ENCODE measurements around the gene HOXD9.

DNA sequence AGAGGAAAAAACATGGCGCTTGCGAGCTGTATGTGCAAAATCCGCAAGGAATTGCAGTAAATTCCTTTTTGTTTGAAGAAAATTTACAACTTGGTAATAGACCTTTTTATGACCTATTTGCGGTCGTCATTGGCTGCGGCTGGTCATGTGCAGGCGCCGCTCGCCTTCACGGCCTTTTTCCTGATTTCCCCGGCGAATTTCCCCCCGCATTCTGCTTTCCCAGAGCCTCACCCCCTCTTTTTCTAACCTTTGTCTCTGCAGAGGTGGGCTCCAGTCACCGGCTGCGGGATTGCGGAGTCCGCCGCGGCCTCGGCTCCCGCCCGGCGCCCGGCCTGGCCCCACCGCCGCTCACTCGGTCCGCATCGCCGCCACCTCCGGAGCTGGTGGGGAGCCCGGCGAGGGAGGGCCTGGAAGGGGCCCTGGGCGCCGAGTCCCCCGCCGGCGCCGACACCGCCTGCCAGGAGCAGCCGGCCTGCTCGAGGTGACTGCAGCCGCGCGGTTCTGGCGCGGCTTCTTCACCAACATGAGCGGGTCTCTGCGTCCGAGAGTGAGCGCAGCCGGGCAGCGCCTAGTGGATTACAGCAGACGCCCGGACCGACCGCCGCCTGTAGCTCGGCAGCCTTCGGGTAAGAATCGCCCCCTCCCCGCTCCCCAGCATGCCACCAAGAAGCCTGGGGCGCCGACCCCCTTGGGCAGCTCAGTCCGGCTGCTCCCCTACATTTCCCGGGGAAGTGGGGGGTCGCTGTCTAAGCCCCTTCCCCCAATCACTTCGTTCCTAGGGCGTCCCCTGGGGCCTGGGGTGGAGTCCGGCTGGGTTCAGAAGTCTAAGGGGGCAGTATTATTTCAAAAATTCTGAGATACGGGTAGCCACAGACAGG, 14.1 kb downstream of the HOXD9 start:
- TF ChIP-seq, protein P1, sequence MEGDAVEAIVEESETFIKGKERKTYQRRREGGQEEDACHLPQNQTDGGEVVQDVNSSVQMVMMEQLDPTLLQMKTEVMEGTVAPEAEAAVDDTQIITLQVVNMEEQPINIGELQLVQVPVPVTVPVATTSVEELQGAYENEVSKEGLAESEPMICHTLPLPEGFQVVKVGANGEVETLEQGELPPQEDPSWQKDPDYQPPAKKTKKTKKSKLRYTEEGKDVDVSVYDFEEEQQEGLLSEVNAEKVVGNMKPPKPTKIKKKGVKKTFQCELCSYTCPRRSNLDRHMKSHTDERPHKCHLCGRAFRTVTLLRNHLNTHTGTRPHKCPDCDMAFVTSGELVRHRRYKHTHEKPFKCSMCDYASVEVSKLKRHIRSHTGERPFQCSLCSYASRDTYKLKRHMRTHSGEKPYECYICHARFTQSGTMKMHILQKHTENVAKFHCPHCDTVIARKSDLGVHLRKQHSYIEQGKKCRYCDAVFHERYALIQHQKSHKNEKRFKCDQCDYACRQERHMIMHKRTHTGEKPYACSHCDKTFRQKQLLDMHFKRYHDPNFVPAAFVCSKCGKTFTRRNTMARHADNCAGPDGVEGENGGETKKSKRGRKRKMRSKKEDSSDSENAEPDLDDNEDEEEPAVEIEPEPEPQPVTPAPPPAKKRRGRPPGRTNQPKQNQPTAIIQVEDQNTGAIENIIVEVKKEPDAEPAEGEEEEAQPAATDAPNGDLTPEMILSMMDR (IDR thresholded peaks at IDR 0.05 in 8 of 11, conservative IDR thresholded peaks at IDR 0.05 in 3 of 11): no peak
- no peak for TF ChIP-seq POLR2A (IDR thresholded peaks at IDR 0.05)
- TF ChIP-seq POLR2AphosphoS5 (IDR thresholded peaks at IDR 0.05): peak in 2 of 3 donors; percentile 25 to 49

Measured in spleen (tissue), 7 donors.